Measurements from ENCODE around the gene TMSB10. TPM values are rescaled to one million over a fixed set of nuclear protein-coding genes. Genes with fewer than 3 reads are reported as not detected.
"Not testable (repeated sequence)": the region's sequence is repeated elsewhere in the genome, so short reads cannot be mapped to it uniquely, and the experiment has no call there.

TMSB10 gene
- total RNA-seq, 1 donor from 2014 or later = 5,953 TPM

GRCh38 chr2:84870306-84870705 lies 35.1 kb upstream of the TMSB10 start:
- H3K36me3 ChIP-seq (ENCODE audit: control insufficient read depth, insufficient read depth, low read length) = no peaks in the 10 kb centered on the region
- no peak overlapping the region for H3K4me3 ChIP-seq (ENCODE audit: low read depth, low read length)
- peaks cover 4% of the 10 kb centered on the region for H3K27me3 ChIP-seq (ENCODE audit: control insufficient read depth, insufficient read depth, low read length)
- DNase-seq (ENCODE audit: low read depth) = no peak
- TF ChIP-seq CTCF (IDR thresholded peaks at IDR 0.05; ENCODE audit: insufficient read depth, low read length, poor library complexity, severe bottlenecking) = no peak

GRCh38 chr2:84872691-84873090 lies 32.8 kb upstream of the TMSB10 start:
- not testable (repeated sequence) for H3K27me3 ChIP-seq (ENCODE audit: control insufficient read depth, insufficient read depth, low read length); H3K36me3 ChIP-seq (ENCODE audit: control insufficient read depth, insufficient read depth, low read length); DNase-seq (ENCODE audit: low read depth); H3K4me3 ChIP-seq (ENCODE audit: low read depth, low read length)

- Histone ChIP-seq H3K4me3 (ENCODE audit: low read depth, low read length) (no peak overlapping the region), H3K36me3 (ENCODE audit: control insufficient read depth, insufficient read depth, low read length) (no peaks in the 10 kb centered on the region), H3K27me3 (ENCODE audit: control insufficient read depth, insufficient read depth, low read length) (peaks cover 2% of the 10 kb centered on the region)
- no peak for DNase-seq (ENCODE audit: low read depth)
- no peak for TF ChIP-seq CTCF (IDR thresholded peaks at IDR 0.05; ENCODE audit: insufficient read depth, low read length, poor library complexity, severe bottlenecking)
These were observed 32.1 kb upstream of the TMSB10 start for GRCh38 chr2:84873350-84873749.

- H3K27me3 ChIP-seq (ENCODE audit: control insufficient read depth, insufficient read depth, low read length) = peaks cover 10% of the 10 kb centered on the region
- no peaks in the 10 kb centered on the region for H3K36me3 ChIP-seq (ENCODE audit: control insufficient read depth, insufficient read depth, low read length)
- no peak for DNase-seq (ENCODE audit: low read depth)
- TF ChIP-seq CTCF (IDR thresholded peaks at IDR 0.05; ENCODE audit: insufficient read depth, low read length, poor library complexity, severe bottlenecking) = no peak
- no peak overlapping the region for H3K4me3 ChIP-seq (ENCODE audit: low read depth, low read length)
These were observed 30.9 kb upstream of the TMSB10 start for GRCh38 chr2:84874381-84875212.

GRCh38 chr2:84875213-84875560 lies 30.3 kb upstream of the TMSB10 start:
- peaks cover 15% of the 10 kb centered on the region for H3K27me3 ChIP-seq (ENCODE audit: control insufficient read depth, insufficient read depth, low read length)

GRCh38 chr2:84875619-84876018 lies 29.8 kb upstream of the TMSB10 start:
- not testable (repeated sequence) for H3K4me3 ChIP-seq (ENCODE audit: low read depth, low read length); H3K36me3 ChIP-seq (ENCODE audit: control insufficient read depth, insufficient read depth, low read length); DNase-seq (ENCODE audit: low read depth)
- peaks cover 17% of the 10 kb centered on the region for H3K27me3 ChIP-seq (ENCODE audit: control insufficient read depth, insufficient read depth, low read length)

More at GRCh38 chr2:84875213-84875560, 30.3 kb upstream of the TMSB10 start:
- Histone ChIP-seq H3K4me3 (ENCODE audit: low read depth, low read length) (no peak overlapping the region), H3K36me3 (ENCODE audit: control insufficient read depth, insufficient read depth, low read length) (no peaks in the 10 kb centered on the region)
- no peak for DNase-seq (ENCODE audit: low read depth)
- no peak for TF ChIP-seq CTCF (IDR thresholded peaks at IDR 0.05; ENCODE audit: insufficient read depth, low read length, poor library complexity, severe bottlenecking)

- DNase-seq (ENCODE audit: low read depth) = no peak
- Histone ChIP-seq H3K4me3 (ENCODE audit: low read depth, low read length) (no peak overlapping the region), H3K27me3 (ENCODE audit: control insufficient read depth, insufficient read depth, low read length) (peaks cover 23% of the 10 kb centered on the region), H3K36me3 (ENCODE audit: control insufficient read depth, insufficient read depth, low read length) (no peaks in the 10 kb centered on the region)
- TF ChIP-seq CTCF (IDR thresholded peaks at IDR 0.05; ENCODE audit: insufficient read depth, low read length, poor library complexity, severe bottlenecking) = no peak
These were observed 29.1 kb upstream of the TMSB10 start for GRCh38 chr2:84876369-84876768.
